Neural progenitor cell (in vitro differentiated cells): ENCODE measurements around the gene TIAM1. TPM values are rescaled to one million over a fixed set of nuclear protein-coding genes. Genes with fewer than 3 reads are reported as not detected.

Source experiments
- DNase-seq: peaks from one replicate; pipeline ENCODE4 v3.0.0-alpha.2; 2016; ENCODE audit warnings: low spot score
- H2AFZ ChIP-seq: fragments of 200-600 bp; sonication (generic); replicated peaks from 2 replicates; pipeline ENCODE4 v1.6.1; 2016; ENCODE audit warnings: antibody characterized with exemption
- H3F3A ChIP-seq: fragments of 200-600 bp; sonication (generic); 2 replicates; pipeline ENCODE4 v1.6.1; 2016; ENCODE audit warnings: antibody characterized with exemption, low read depth
- H3K27ac ChIP-seq: fragments of 200-600 bp; sonication (generic); 2 replicates; pipeline ENCODE4 v1.5.1; 2016; ENCODE audit warnings: mild to moderate bottlenecking
- H3K27me3 ChIP-seq: fragments of 200-600 bp; sonication (generic); 2 replicates; pipeline ENCODE4 v1.6.1; 2016; ENCODE audit warnings: mild to moderate bottlenecking, moderate library complexity
- H3K36me3 ChIP-seq: fragments of 200-600 bp; sonication (generic); 2 replicates; pipeline ENCODE4 v1.5.1; 2016
- H3K4me1 ChIP-seq: fragments of 200-600 bp; sonication (generic); 2 replicates; pipeline ENCODE4 v1.6.1; 2016; ENCODE audit warnings: mixed run types
- H3K4me2 ChIP-seq: fragments of 200-600 bp; sonication (generic); 2 replicates; pipeline ENCODE4 v1.6.1; 2016
- H3K4me3 ChIP-seq: fragments of 200-600 bp; sonication (generic); 2 replicates; pipeline ENCODE4 v1.5.1; 2016
- H3K79me2 ChIP-seq: fragments of 200-600 bp; sonication (generic); 2 replicates; pipeline ENCODE4 v1.6.1; 2016; ENCODE audit warnings: low read depth
- H3K9ac ChIP-seq: fragments of 200-600 bp; sonication (generic); 2 replicates; pipeline ENCODE4 v1.6.1; 2016
- H3K9me3 ChIP-seq: fragments of 200-600 bp; sonication (generic); 2 replicates; pipeline ENCODE4 v1.5.1; 2016; ENCODE audit warnings: low read depth
- H4K20me1 ChIP-seq: fragments of 200-600 bp; sonication (generic); 2 replicates; pipeline ENCODE4 v1.6.1; 2016; ENCODE audit warnings: low read depth
- H3K27ac Mint-ChIP-seq: 3 replicates; pipeline ENCODE4 v1.8.0; 2021; ENCODE audit warnings: mixed read lengths
- H3K27me3 Mint-ChIP-seq: 2 replicates; pipeline ENCODE4 v1.8.0; 2022; ENCODE audit warnings: low read depth, mild to moderate bottlenecking, inconsistent platforms, moderate library complexity, mixed read lengths; ENCODE audit not compliant: insufficient read depth
- H3K36me3 Mint-ChIP-seq: 3 replicates; pipeline ENCODE4 v1.8.0; 2021; ENCODE audit warnings: mixed read lengths
- H3K4me1 Mint-ChIP-seq: 3 replicates; pipeline ENCODE4 v1.8.0; 2021; ENCODE audit warnings: mixed read lengths
- H3K4me3 Mint-ChIP-seq: 3 replicates; pipeline ENCODE4 v1.8.0; 2021; ENCODE audit warnings: mild to moderate bottlenecking, moderate library complexity, mixed read lengths
- H3K9me3 Mint-ChIP-seq: 3 replicates; pipeline ENCODE4 v1.8.0; 2020; ENCODE audit warnings: mixed read lengths
- CTCF ChIP-seq: fragments of 200-600 bp; sonication (generic); IDR thresholded peaks from 2 replicates; pipeline ENCODE4 v1.5.1; 2017; ENCODE audit warnings: antibody characterized with exemption, mild to moderate bottlenecking
- EZH2 ChIP-seq: fragments of 200-600 bp; sonication (generic); IDR thresholded peaks from 2 replicates; pipeline ENCODE4 v1.6.1; 2017; ENCODE audit warnings: antibody characterized with exemption, mild to moderate bottlenecking, moderate library complexity
- EZH2phosphoT487 ChIP-seq: fragments of 200-600 bp; sonication (generic); IDR thresholded peaks from 2 replicates; pipeline ENCODE4 v1.6.1; 2017; ENCODE audit warnings: antibody characterized with exemption
- total RNA-seq: library from RNA; depleted of rRNA; stranded (reverse); fragments of >200 nt; gene quantifications from 2 replicates; pipeline ENCODE4 v1.2.3, GENCODE V29; 2015; ENCODE audit warnings: low replicate concordance

Gene TIAM1
- total RNA-seq, 1 donor from 2014 or later, result 27.2 TPM

- Histone ChIP-seq H3K36me3 (no peaks in the 10 kb centered on the region), H3F3A (no peaks in the 10 kb centered on the region), H3K4me3 (no peak overlapping the region), H3K27ac (no peak overlapping the region), H3K79me2 (no peaks in the 10 kb centered on the region), H4K20me1 (no peaks in the 10 kb centered on the region), H2AFZ (no peak overlapping the region), H3K9me3 (no peaks in the 10 kb centered on the region), H3K4me1 (no peaks in the 10 kb centered on the region), H3K4me2 (no peak overlapping the region), H3K27me3 (no peaks in the 10 kb centered on the region), H3K9ac (no peak overlapping the region)
- Mint-ChIP-seq H3K4me1 (no peaks in the 10 kb centered on the region), H3K36me3 (peaks cover 58% of the 10 kb centered on the region), H3K4me3 (no peak overlapping the region), H3K27me3 (peaks cover 7% of the 10 kb centered on the region), H3K9me3 (no peaks in the 10 kb centered on the region), H3K27ac (no peak overlapping the region)
- TF ChIP-seq EZH2phosphoT487 (no peak), EZH2 (no peak), CTCF (no peak)
- DNase-seq, result no peak
Measured at GRCh38 chr21:31130821-31131220, 213.2 kb downstream of the TIAM1 start.

- H3K9me3 Mint-ChIP-seq, result no peaks in the 10 kb centered on the region
Measured at GRCh38 chr21:31128234-31128633, 215.8 kb downstream of the TIAM1 start.

GRCh38 chr21:31124010-31124409 lies 220.1 kb downstream of the TIAM1 start:
- Histone ChIP-seq H3K4me3 (no peak overlapping the region), H3K9ac (no peak overlapping the region), H3F3A (no peaks in the 10 kb centered on the region), H3K27me3 (no peaks in the 10 kb centered on the region), H4K20me1 (no peaks in the 10 kb centered on the region), H3K4me2 (no peak overlapping the region), H3K4me1 (no peaks in the 10 kb centered on the region), H3K27ac (no peak overlapping the region), H2AFZ (no peak overlapping the region), H3K36me3 (no peaks in the 10 kb centered on the region), H3K9me3 (no peaks in the 10 kb centered on the region), H3K79me2 (no peaks in the 10 kb centered on the region)
- H3K4me1 Mint-ChIP-seq, result peaks cover 5% of the 10 kb centered on the region
- peak; percentile 18 for DNase-seq
- no peaks in the 10 kb centered on the region for H3K9me3 Mint-ChIP-seq
- H3K4me3 Mint-ChIP-seq, result no peak overlapping the region
- TF ChIP-seq EZH2 (no peak), EZH2phosphoT487 (no peak), CTCF (no peak)
- H3K27me3 Mint-ChIP-seq, result peaks cover 6% of the 10 kb centered on the region
- peaks cover 58% of the 10 kb centered on the region for H3K36me3 Mint-ChIP-seq
- H3K27ac Mint-ChIP-seq, result no peak overlapping the region

More at GRCh38 chr21:31128234-31128633, 215.8 kb downstream of the TIAM1 start:
- Histone ChIP-seq H3K27ac (no peak overlapping the region), H3K9ac (no peak overlapping the region), H3K4me3 (no peak overlapping the region), H4K20me1 (no peaks in the 10 kb centered on the region), H3F3A (no peaks in the 10 kb centered on the region), H2AFZ (no peak overlapping the region), H3K27me3 (no peaks in the 10 kb centered on the region), H3K4me1 (no peaks in the 10 kb centered on the region), H3K4me2 (no peak overlapping the region), H3K79me2 (no peaks in the 10 kb centered on the region), H3K36me3 (no peaks in the 10 kb centered on the region), H3K9me3 (no peaks in the 10 kb centered on the region)
- DNase-seq, result no peak
- Mint-ChIP-seq H3K36me3 (peaks cover 53% of the 10 kb centered on the region), H3K4me3 (no peak overlapping the region), H3K27me3 (peaks cover 7% of the 10 kb centered on the region), H3K4me1 (peaks cover 4% of the 10 kb centered on the region), H3K27ac (no peak overlapping the region)
- TF ChIP-seq CTCF, result no peak
- no peak for TF ChIP-seq EZH2
- no peak for TF ChIP-seq EZH2phosphoT487
